Measurements from ENCODE around the gene ADTRP. TPM values are rescaled to one million over a fixed set of nuclear protein-coding genes. Genes with fewer than 3 reads are reported as not detected.

Gene ADTRP
- total RNA-seq, 1 donor from 2014 or later, result 2.0 TPM

GRCh38 chr6:11732036-11732631 is 46.5 kb downstream of the ADTRP start:
- ATAC-seq (ENCODE audit: low read depth), result peak; percentile 82
- intact Hi-C loops (cut with micrococcal nuclease), result loop anchor here (1.0 kb wide), 1 partner anchor 279 kb away; no protein-coding TSS in a partner anchor
- TF ChIP-seq CTCF (IDR thresholded peaks at IDR 0.05), result no peak
- DNase-seq, result peak; percentile 19
- H3K27me3 Mint-ChIP-seq, result peaks cover 17% of the 10 kb centered on the region
- no peaks in the 10 kb centered on the region for H3K9me3 Mint-ChIP-seq
- H3K4me1 Mint-ChIP-seq, result peaks cover 23% of the 10 kb centered on the region
- ChIA-PET CTCF (no interaction called here), POLR2A (interaction anchor here (0.6 to 1.6 kb wide), 6 partner anchors 9 to 383 kb away, joined by 3 to 7 read pairs (median 3); no protein-coding TSS in a partner anchor)
- no peaks in the 10 kb centered on the region for H3K36me3 Mint-ChIP-seq (ENCODE audit: low read depth)
- peak overlapping the region; percentile 64 for H3K27ac Mint-ChIP-seq
- H3K4me3 Mint-ChIP-seq, result no peak overlapping the region

- peak overlapping the region; percentile 30 for H3K27ac Mint-ChIP-seq
Measured at GRCh38 chr6:11731423-11731822, 47.2 kb downstream of the ADTRP start.

GRCh38 chr6:11730641-11731040 is 48.0 kb downstream of the ADTRP start:
- POLR2A ChIA-PET, result no interaction called here

More at GRCh38 chr6:11731423-11731822, 47.2 kb downstream of the ADTRP start:
- Mint-ChIP-seq H3K27me3 (peaks cover 18% of the 10 kb centered on the region), H3K9me3 (no peaks in the 10 kb centered on the region), H3K36me3 (ENCODE audit: low read depth) (no peaks in the 10 kb centered on the region), H3K4me1 (peaks cover 23% of the 10 kb centered on the region), H3K4me3 (no peak overlapping the region)
- no peak for DNase-seq
- ChIA-PET POLR2A (interaction anchor here (0.6 to 1.6 kb wide), 3 partner anchors 8 to 121 kb away, joined by 3 to 5 read pairs (median 3); no protein-coding TSS in a partner anchor), CTCF (no interaction called here)
- no peak for ATAC-seq (ENCODE audit: low read depth)
- intact Hi-C loops (cut with micrococcal nuclease), result no loop called here
- TF ChIP-seq CTCF (IDR thresholded peaks at IDR 0.05), result no peak

GRCh38 chr6:11729076-11729475 is 49.5 kb downstream of the ADTRP start:
- Mint-ChIP-seq H3K36me3 (ENCODE audit: low read depth) (no peaks in the 10 kb centered on the region), H3K27ac (no peak overlapping the region), H3K27me3 (peaks cover 24% of the 10 kb centered on the region), H3K9me3 (no peaks in the 10 kb centered on the region), H3K4me1 (peaks cover 23% of the 10 kb centered on the region), H3K4me3 (no peak overlapping the region)
- ATAC-seq (ENCODE audit: low read depth) (no peak), DNase-seq (no peak)
- POLR2A ChIA-PET, result no interaction called here
- CTCF ChIA-PET, result no interaction called here
- intact Hi-C loops (cut with micrococcal nuclease), result no loop called here
- TF ChIP-seq CTCF (IDR thresholded peaks at IDR 0.05), result no peak

More at GRCh38 chr6:11730641-11731040, 48.0 kb downstream of the ADTRP start:
- Mint-ChIP-seq H3K27ac (no peak overlapping the region), H3K36me3 (ENCODE audit: low read depth) (no peaks in the 10 kb centered on the region), H3K27me3 (peaks cover 19% of the 10 kb centered on the region), H3K9me3 (no peaks in the 10 kb centered on the region), H3K4me3 (no peak overlapping the region), H3K4me1 (peaks cover 23% of the 10 kb centered on the region)
- intact Hi-C loops (cut with micrococcal nuclease), result no loop called here
- CTCF ChIA-PET, result interaction anchor here (1.1 kb wide), 1 partner anchor 31 kb away, joined by 3 read pairs; no protein-coding TSS in a partner anchor
- no peak for TF ChIP-seq CTCF (IDR thresholded peaks at IDR 0.05)
- DNase-seq (no peak), ATAC-seq (ENCODE audit: low read depth) (peak; percentile 13)

GRCh38 chr6:11727998-11728961 is 50.3 kb downstream of the ADTRP start:
- no peak for TF ChIP-seq CTCF (IDR thresholded peaks at IDR 0.05)
- Mint-ChIP-seq H3K36me3 (ENCODE audit: low read depth) (no peaks in the 10 kb centered on the region), H3K9me3 (no peaks in the 10 kb centered on the region), H3K27me3 (peaks cover 24% of the 10 kb centered on the region), H3K4me3 (no peak overlapping the region), H3K4me1 (peaks cover 23% of the 10 kb centered on the region), H3K27ac (no peak overlapping the region)
- intact Hi-C loops (cut with micrococcal nuclease), result no loop called here
- DNase-seq, result no peak
- ChIA-PET CTCF (no interaction called here), POLR2A (no interaction called here)
- ATAC-seq (ENCODE audit: low read depth), result no peak
